SU-DHL-6 (cell line): ENCODE data around the gene SYNGR1.

Source experiments
- H2AFZ ChIP-seq: fragments of 200-600 bp; sonication (generic); 2 replicates; pipeline ENCODE4 v1.6.1; 2014; ENCODE audit warnings: low read depth, mild to moderate bottlenecking, moderate library complexity, mixed read lengths, antibody characterized with exemption, low read length; ENCODE audit not compliant: severe bottlenecking
- H3F3A ChIP-seq: fragments of 200-600 bp; shearing (Covaris generic); 2 replicates; pipeline ENCODE4 v1.6.0; 2016; ENCODE audit warnings: antibody characterized with exemption, mild to moderate bottlenecking; ENCODE audit not compliant: insufficient read depth
- H3K27ac ChIP-seq: fragments of 200-600 bp; sonication (generic); 2 replicates; pipeline ENCODE4 v1.5.1; 2016; ENCODE audit warnings: low read depth, mild to moderate bottlenecking, low read length, moderate library complexity, mixed read lengths
- H3K27me3 ChIP-seq: fragments of 200-600 bp; sonication (generic), shearing (Covaris generic); 2 replicates; pipeline ENCODE4 v1.6.0; 2014; ENCODE audit warnings: mild to moderate bottlenecking, low read length
- H3K36me3 ChIP-seq: fragments of 200-600 bp; sonication (generic); 2 replicates; pipeline ENCODE4 v1.6.1; 2014; ENCODE audit warnings: mild to moderate bottlenecking, low read length, mixed read lengths
- H3K4me2 ChIP-seq: fragments of 300-600, 200-600 bp; shearing (Covaris generic), sonication (generic); 2 replicates; pipeline ENCODE4 v1.6.0; 2014; ENCODE audit warnings: low read length, low read depth, mild to moderate bottlenecking; ENCODE audit not compliant: poor library complexity, severe bottlenecking
- H3K4me3 ChIP-seq: fragments of 200-600 bp; sonication (generic); 2 replicates; pipeline ENCODE4 v1.5.1; 2014; ENCODE audit warnings: antibody characterized with exemption, low read length, mild to moderate bottlenecking, mixed read lengths; ENCODE audit not compliant: insufficient read depth, poor library complexity, severe bottlenecking
- H3K79me2 ChIP-seq: fragments of 200-600 bp; sonication (generic); 2 replicates; pipeline ENCODE4 v1.6.1; 2014; ENCODE audit warnings: mild to moderate bottlenecking, low read length, moderate library complexity; ENCODE audit not compliant: insufficient read depth
- H3K9ac ChIP-seq: fragments of 200-600 bp; sonication (generic); 2 replicates; pipeline ENCODE4 v1.7.0; 2014; ENCODE audit warnings: mild to moderate bottlenecking, low read length
- H3K9me2 ChIP-seq: fragments of 200-600 bp; sonication (generic); replicated peaks from 2 replicates; pipeline ENCODE4 v1.6.1; 2014; ENCODE audit warnings: low read length; ENCODE audit not compliant: insufficient read depth
- H3K9me3 ChIP-seq: fragments of 200-600 bp; sonication (generic); 2 replicates; pipeline ENCODE4 v1.6.1; 2014; ENCODE audit warnings: low read length, mixed read lengths; ENCODE audit not compliant: insufficient read depth
- H4K20me1 ChIP-seq: fragments of 200-600 bp; sonication (generic); 2 replicates; pipeline ENCODE4 v1.6.1; 2014; ENCODE audit warnings: low read depth, mild to moderate bottlenecking, antibody characterized with exemption, low read length, moderate library complexity, mixed read lengths
- EZH2phosphoT487 ChIP-seq: fragments of 200-600 bp; sonication (generic), shearing (Covaris generic); conservative IDR thresholded peaks from 2 replicates; pipeline ENCODE4 v1.6.1; 2018; ENCODE audit warnings: mild to moderate bottlenecking, antibody characterized with exemption, low read length, moderate library complexity, mixed read lengths
- TF ChIP-seq, protein P1 (sequence below): fragments of 200-600 bp; sonication (generic); IDR thresholded peaks from one replicate; pipeline ENCODE4 v1.5.1; 2017; ENCODE audit warnings: antibody characterized with exemption, mild to moderate bottlenecking, low read length, moderate library complexity; ENCODE audit not compliant: insufficient read depth, poor library complexity, severe bottlenecking

SYNGR1 gene

DNA sequence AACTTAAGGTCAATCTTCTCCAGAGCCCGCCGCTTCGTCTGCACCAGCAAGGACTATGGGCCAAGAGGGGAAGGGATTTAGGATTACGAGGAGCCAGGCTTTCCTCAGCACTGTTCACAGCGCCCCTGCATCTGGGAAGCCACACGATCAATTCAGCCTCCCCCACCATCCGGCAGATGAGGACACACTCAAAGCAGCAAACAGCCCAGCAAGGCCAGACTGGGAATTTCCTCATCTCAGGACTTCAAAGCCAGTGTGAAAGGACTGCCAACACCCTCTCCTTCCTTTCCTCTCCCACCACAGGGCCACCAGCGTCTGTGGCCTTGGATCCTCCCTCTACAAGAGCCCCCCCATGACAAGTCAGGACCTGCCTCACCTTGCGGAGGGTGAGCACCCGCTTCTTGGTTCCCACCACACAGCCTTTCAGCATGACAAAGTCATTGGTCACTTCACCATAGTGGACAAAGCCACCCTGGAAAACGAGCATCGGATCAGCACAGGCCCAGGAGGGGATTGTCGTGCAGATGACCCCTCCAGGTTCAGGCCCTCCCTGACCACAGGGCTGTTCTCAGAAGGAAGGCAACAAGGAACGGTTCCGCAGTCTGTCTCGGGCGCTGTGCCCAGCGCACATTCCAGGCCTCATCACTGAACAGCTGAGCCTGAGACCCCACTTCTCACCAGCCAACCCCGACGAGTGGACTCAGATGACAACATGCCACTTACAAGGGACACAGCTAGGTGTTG is 36.4 kb upstream of the SYNGR1 start:
- peaks cover 70% of the 10 kb centered on the region for H3F3A ChIP-seq

GRCh38 chr22:39314251-39314971 is 35.4 kb upstream of the SYNGR1 start:
- no peaks in the 10 kb centered on the region for H3K9me2 ChIP-seq
- TF ChIP-seq EZH2phosphoT487 = no peak
- TF ChIP-seq, protein P1, sequence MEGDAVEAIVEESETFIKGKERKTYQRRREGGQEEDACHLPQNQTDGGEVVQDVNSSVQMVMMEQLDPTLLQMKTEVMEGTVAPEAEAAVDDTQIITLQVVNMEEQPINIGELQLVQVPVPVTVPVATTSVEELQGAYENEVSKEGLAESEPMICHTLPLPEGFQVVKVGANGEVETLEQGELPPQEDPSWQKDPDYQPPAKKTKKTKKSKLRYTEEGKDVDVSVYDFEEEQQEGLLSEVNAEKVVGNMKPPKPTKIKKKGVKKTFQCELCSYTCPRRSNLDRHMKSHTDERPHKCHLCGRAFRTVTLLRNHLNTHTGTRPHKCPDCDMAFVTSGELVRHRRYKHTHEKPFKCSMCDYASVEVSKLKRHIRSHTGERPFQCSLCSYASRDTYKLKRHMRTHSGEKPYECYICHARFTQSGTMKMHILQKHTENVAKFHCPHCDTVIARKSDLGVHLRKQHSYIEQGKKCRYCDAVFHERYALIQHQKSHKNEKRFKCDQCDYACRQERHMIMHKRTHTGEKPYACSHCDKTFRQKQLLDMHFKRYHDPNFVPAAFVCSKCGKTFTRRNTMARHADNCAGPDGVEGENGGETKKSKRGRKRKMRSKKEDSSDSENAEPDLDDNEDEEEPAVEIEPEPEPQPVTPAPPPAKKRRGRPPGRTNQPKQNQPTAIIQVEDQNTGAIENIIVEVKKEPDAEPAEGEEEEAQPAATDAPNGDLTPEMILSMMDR = no peak
- H3K79me2 ChIP-seq = peaks cover 30% of the 10 kb centered on the region
- H4K20me1 ChIP-seq = peaks cover 33% of the 10 kb centered on the region
- H3K36me3 ChIP-seq = peaks cover 42% of the 10 kb centered on the region
- peaks cover 79% of the 10 kb centered on the region for H3F3A ChIP-seq
- no peak overlapping the region for H3K27ac ChIP-seq
- no peaks in the 10 kb centered on the region for H3K9me3 ChIP-seq
- no peak overlapping the region for H3K4me3 ChIP-seq
- H3K4me2 ChIP-seq = no peak overlapping the region
- no peak overlapping the region for H3K9ac ChIP-seq
- H2AFZ ChIP-seq = no peak overlapping the region
- H3K27me3 ChIP-seq = no peaks in the 10 kb centered on the region

More for the DNA sequence above, 36.4 kb upstream of the SYNGR1 start:
- peaks cover 33% of the 10 kb centered on the region for H4K20me1 ChIP-seq
- H2AFZ ChIP-seq = no peak overlapping the region
- no peak overlapping the region for H3K4me2 ChIP-seq
- H3K79me2 ChIP-seq = peaks cover 20% of the 10 kb centered on the region
- no peaks in the 10 kb centered on the region for H3K9me3 ChIP-seq
- peaks cover 39% of the 10 kb centered on the region for H3K36me3 ChIP-seq
- TF ChIP-seq, protein P1 = no peak
- TF ChIP-seq EZH2phosphoT487 = no peak
- H3K9me2 ChIP-seq = no peaks in the 10 kb centered on the region
- no peak overlapping the region for H3K4me3 ChIP-seq
- no peak overlapping the region for H3K27ac ChIP-seq
- no peak overlapping the region for H3K9ac ChIP-seq
- no peaks in the 10 kb centered on the region for H3K27me3 ChIP-seq

DNA sequence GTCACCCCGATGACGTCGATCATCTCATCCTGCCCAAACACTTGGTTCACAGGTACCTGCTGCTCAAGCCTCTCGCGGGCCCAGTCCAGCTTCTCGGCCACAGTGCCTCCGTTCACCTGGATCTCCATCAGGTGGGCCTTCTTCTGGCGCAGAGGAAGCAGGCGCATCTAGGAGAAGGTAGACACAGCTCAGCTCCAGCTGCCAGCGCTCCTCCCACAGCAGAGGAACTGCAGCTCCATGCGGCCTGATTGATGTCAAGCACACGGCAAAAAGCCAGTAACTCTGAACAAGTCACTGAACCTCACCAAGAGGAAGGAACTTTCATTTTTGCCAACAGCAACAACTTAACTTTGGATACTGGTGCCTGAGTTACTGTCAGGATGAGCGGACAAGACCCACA is 34.4 kb upstream of the SYNGR1 start:
- Histone ChIP-seq H3K9ac (no peak overlapping the region), H3K27ac (no peak overlapping the region), H3K4me3 (no peak overlapping the region), H3K9me3 (no peaks in the 10 kb centered on the region), H4K20me1 (peaks cover 33% of the 10 kb centered on the region), H2AFZ (no peak overlapping the region), H3K4me2 (no peak overlapping the region), H3K79me2 (peaks cover 30% of the 10 kb centered on the region), H3K36me3 (peaks cover 42% of the 10 kb centered on the region), H3F3A (peaks cover 79% of the 10 kb centered on the region), H3K9me2 (no peaks in the 10 kb centered on the region), H3K27me3 (no peaks in the 10 kb centered on the region)
- TF ChIP-seq, protein P1 = no peak
- no peak for TF ChIP-seq EZH2phosphoT487
